Measurements from ENCODE around the gene POLE. TPM values are rescaled to one million over a fixed set of nuclear protein-coding genes. Genes with fewer than 3 reads are reported as not detected.

POLE gene
- total and polyA plus RNA-seq, 9 of the 15 experiments (the other 6 are each of a cell fraction or from before 2014, with no cell fraction given): 2.4 to 154 (median 49.6) TPM

DNA sequence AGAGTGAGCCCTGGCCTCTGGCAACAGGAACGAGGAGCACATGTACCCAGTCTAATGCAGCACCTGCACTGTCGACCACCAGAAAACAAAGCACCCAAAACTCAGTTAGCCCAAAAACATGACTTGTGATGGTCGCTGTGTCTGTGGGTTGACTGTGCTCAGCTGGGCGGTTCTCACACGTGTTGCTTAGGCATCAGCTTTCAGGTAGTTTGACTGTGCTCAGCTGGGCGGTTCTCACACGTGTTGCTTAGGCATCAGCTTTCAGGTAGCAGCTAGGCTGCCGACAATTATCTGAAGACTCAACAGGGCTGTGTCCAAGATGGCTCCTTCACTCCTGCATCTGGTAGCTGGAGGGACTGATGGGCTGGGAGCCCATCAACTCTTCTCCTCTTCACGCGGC, 75.5 kb downstream of the POLE start:
- H2AFZ ChIP-seq (ENCODE audit: low read depth, low read length): no peak overlapping the region
- H3K36me3 ChIP-seq (ENCODE audit: control insufficient read depth, insufficient read depth, low read length): no peaks in the 10 kb centered on the region
- H3K27ac ChIP-seq (ENCODE audit: extremely low read depth, low read depth, low read length): no peak overlapping the region
- WGBS (ENCODE audit: insufficient coverage, low coverage, missing lambda C conversion rate): 1% methylated on average over 9 of the region's 10 CpGs
- H3K27me3 ChIP-seq (ENCODE audit: control insufficient read depth in 2 of 2, insufficient read depth in 2 of 2, low read length in 2 of 2): peaks cover 30 to 50% of the 10 kb centered on the region in 2 experiments
- no peak overlapping the region for H3K4me2 ChIP-seq (ENCODE audit: insufficient read depth, low read length)
- intact Hi-C loops (cut with micrococcal nuclease) (no loop called here), in situ Hi-C loops (cut with MboI) (no loop called here)
- CTCF ChIA-PET (ENCODE audit: low intra/inter-chr PET ratio): no interaction called here
- FAIRE-seq: no peak
- ATAC-seq: no peak
- POLR2A ChIA-PET: no interaction called here
- H3K9me3 ChIP-seq (replicated peaks; ENCODE audit: control insufficient read depth, insufficient read depth, low read depth, low read length): peaks cover 6% of the 10 kb centered on the region
- BruUV-seq (replicated peaks): no TSS peak
- peaks cover 0 to 20% of the 10 kb centered on the region in 2 experiments; a peak in 3 of 5 replicates for H3K4me1 ChIP-seq (replicated peaks in 1 of 2; ENCODE audit: control insufficient read depth in 2 of 2, insufficient read depth in 2 of 2, low read length in 2 of 2)
- DNase-seq (ENCODE audit: extremely low read depth in 1 of 4, low spot score in 3 of 4): no peak
- H3K9me1 ChIP-seq (ENCODE audit: control insufficient read depth, insufficient read depth, low read length): no peaks in the 10 kb centered on the region
- H4K20me1 ChIP-seq (replicated peaks; ENCODE audit: control insufficient read depth, insufficient read depth, low read length): no peaks in the 10 kb centered on the region; the same call in 1 of the 2 replicates
- no peak overlapping the region for H3K9ac ChIP-seq (ENCODE audit: insufficient read depth in 1 of 2, low read depth in 2 of 2, low read length in 2 of 2)
- H3K79me2 ChIP-seq (ENCODE audit: control insufficient read depth, insufficient read depth, low read length): no peaks in the 10 kb centered on the region
- H3K4me3 ChIP-seq: no peak overlapping the region
- TF ChIP-seq MTA1 (IDR thresholded peaks at IDR 0.05; ENCODE audit: borderline replicate concordance) (no peak), POLR3G (IDR thresholded peaks at IDR 0.05; ENCODE audit: extremely low read depth, insufficient read length, insufficient replicate concordance) (no peak), ZNF668 (CRISPR knock-in tag; IDR thresholded peaks at IDR 0.05) (no peak), BRCA1 (IDR thresholded peaks at IDR 0.05) (no peak), BRCA1 (CRISPR knock-in tag; IDR thresholded peaks at IDR 0.05) (no peak), SOX6 (IDR thresholded peaks at IDR 0.05) (no peak), MECOM (CRISPR knock-in tag; IDR thresholded peaks at IDR 0.05) (no peak), SMARCC2 (IDR thresholded peaks at IDR 0.05; ENCODE audit: low read depth) (no peak)
- TF ChIP-seq, protein P1, sequence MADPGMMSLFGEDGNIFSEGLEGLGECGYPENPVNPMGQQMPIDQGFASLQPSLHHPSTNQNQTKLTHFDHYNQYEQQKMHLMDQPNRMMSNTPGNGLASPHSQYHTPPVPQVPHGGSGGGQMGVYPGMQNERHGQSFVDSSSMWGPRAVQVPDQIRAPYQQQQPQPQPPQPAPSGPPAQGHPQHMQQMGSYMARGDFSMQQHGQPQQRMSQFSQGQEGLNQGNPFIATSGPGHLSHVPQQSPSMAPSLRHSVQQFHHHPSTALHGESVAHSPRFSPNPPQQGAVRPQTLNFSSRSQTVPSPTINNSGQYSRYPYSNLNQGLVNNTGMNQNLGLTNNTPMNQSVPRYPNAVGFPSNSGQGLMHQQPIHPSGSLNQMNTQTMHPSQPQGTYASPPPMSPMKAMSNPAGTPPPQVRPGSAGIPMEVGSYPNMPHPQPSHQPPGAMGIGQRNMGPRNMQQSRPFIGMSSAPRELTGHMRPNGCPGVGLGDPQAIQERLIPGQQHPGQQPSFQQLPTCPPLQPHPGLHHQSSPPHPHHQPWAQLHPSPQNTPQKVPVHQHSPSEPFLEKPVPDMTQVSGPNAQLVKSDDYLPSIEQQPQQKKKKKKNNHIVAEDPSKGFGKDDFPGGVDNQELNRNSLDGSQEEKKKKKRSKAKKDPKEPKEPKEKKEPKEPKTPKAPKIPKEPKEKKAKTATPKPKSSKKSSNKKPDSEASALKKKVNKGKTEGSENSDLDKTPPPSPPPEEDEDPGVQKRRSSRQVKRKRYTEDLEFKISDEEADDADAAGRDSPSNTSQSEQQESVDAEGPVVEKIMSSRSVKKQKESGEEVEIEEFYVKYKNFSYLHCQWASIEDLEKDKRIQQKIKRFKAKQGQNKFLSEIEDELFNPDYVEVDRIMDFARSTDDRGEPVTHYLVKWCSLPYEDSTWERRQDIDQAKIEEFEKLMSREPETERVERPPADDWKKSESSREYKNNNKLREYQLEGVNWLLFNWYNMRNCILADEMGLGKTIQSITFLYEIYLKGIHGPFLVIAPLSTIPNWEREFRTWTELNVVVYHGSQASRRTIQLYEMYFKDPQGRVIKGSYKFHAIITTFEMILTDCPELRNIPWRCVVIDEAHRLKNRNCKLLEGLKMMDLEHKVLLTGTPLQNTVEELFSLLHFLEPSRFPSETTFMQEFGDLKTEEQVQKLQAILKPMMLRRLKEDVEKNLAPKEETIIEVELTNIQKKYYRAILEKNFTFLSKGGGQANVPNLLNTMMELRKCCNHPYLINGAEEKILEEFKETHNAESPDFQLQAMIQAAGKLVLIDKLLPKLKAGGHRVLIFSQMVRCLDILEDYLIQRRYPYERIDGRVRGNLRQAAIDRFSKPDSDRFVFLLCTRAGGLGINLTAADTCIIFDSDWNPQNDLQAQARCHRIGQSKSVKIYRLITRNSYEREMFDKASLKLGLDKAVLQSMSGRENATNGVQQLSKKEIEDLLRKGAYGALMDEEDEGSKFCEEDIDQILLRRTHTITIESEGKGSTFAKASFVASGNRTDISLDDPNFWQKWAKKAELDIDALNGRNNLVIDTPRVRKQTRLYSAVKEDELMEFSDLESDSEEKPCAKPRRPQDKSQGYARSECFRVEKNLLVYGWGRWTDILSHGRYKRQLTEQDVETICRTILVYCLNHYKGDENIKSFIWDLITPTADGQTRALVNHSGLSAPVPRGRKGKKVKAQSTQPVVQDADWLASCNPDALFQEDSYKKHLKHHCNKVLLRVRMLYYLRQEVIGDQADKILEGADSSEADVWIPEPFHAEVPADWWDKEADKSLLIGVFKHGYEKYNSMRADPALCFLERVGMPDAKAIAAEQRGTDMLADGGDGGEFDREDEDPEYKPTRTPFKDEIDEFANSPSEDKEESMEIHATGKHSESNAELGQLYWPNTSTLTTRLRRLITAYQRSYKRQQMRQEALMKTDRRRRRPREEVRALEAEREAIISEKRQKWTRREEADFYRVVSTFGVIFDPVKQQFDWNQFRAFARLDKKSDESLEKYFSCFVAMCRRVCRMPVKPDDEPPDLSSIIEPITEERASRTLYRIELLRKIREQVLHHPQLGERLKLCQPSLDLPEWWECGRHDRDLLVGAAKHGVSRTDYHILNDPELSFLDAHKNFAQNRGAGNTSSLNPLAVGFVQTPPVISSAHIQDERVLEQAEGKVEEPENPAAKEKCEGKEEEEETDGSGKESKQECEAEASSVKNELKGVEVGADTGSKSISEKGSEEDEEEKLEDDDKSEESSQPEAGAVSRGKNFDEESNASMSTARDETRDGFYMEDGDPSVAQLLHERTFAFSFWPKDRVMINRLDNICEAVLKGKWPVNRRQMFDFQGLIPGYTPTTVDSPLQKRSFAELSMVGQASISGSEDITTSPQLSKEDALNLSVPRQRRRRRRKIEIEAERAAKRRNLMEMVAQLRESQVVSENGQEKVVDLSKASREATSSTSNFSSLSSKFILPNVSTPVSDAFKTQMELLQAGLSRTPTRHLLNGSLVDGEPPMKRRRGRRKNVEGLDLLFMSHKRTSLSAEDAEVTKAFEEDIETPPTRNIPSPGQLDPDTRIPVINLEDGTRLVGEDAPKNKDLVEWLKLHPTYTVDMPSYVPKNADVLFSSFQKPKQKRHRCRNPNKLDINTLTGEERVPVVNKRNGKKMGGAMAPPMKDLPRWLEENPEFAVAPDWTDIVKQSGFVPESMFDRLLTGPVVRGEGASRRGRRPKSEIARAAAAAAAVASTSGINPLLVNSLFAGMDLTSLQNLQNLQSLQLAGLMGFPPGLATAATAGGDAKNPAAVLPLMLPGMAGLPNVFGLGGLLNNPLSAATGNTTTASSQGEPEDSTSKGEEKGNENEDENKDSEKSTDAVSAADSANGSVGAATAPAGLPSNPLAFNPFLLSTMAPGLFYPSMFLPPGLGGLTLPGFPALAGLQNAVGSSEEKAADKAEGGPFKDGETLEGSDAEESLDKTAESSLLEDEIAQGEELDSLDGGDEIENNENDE (IDR thresholded peaks at IDR 0.05; ENCODE audit: low read depth, low read length): no peak
- TF ChIP-seq, protein P2, sequence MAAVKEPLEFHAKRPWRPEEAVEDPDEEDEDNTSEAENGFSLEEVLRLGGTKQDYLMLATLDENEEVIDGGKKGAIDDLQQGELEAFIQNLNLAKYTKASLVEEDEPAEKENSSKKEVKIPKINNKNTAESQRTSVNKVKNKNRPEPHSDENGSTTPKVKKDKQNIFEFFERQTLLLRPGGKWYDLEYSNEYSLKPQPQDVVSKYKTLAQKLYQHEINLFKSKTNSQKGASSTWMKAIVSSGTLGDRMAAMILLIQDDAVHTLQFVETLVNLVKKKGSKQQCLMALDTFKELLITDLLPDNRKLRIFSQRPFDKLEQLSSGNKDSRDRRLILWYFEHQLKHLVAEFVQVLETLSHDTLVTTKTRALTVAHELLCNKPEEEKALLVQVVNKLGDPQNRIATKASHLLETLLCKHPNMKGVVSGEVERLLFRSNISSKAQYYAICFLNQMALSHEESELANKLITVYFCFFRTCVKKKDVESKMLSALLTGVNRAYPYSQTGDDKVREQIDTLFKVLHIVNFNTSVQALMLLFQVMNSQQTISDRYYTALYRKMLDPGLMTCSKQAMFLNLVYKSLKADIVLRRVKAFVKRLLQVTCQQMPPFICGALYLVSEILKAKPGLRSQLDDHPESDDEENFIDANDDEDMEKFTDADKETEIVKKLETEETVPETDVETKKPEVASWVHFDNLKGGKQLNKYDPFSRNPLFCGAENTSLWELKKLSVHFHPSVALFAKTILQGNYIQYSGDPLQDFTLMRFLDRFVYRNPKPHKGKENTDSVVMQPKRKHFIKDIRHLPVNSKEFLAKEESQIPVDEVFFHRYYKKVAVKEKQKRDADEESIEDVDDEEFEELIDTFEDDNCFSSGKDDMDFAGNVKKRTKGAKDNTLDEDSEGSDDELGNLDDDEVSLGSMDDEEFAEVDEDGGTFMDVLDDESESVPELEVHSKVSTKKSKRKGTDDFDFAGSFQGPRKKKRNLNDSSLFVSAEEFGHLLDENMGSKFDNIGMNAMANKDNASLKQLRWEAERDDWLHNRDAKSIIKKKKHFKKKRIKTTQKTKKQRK (IDR thresholded peaks at IDR 0.05; ENCODE audit: borderline replicate concordance, low read depth, low read length): no peak
